Measurements from ENCODE around the gene C4orf50.

The C4orf50 gene

GRCh38 chr4:6033381-6033780 is 15.2 kb upstream of the C4orf50 start:
- no peaks in the 10 kb centered on the region for H3K9me2 ChIP-seq (ENCODE audit: low read depth, low read length)
- H4K20me1 ChIP-seq (ENCODE audit: insufficient read depth, low read length): no peaks in the 10 kb centered on the region
- no peaks in the 10 kb centered on the region for H3K79me2 ChIP-seq (ENCODE audit: insufficient read depth, low read length)
- no peaks in the 10 kb centered on the region for H3K27me3 ChIP-seq (ENCODE audit: insufficient read depth, low read length)
- H2AFZ ChIP-seq (ENCODE audit: low read length): no peak overlapping the region
- no peaks in the 10 kb centered on the region for H3K4me1 ChIP-seq (ENCODE audit: insufficient read depth, low read length, severe bottlenecking)
- H3K36me3 ChIP-seq (ENCODE audit: insufficient read depth, low read length): no peaks in the 10 kb centered on the region
- H3K27ac ChIP-seq (ENCODE audit: low read depth, low read length, poor library complexity, severe bottlenecking): no peak overlapping the region
- no peak overlapping the region for H3K9ac ChIP-seq (ENCODE audit: low read length)
- H3K4me3 ChIP-seq (ENCODE audit: low read depth, low read length, poor library complexity, severe bottlenecking): no peak overlapping the region
- TF ChIP-seq CTCF (IDR thresholded peaks at IDR 0.05; ENCODE audit: low read length) (no peak), EZH2 (IDR thresholded peaks at IDR 0.05; ENCODE audit: borderline replicate concordance, low read length) (no peak)
- H3K4me2 ChIP-seq (ENCODE audit: low read length): no peak overlapping the region
- no peaks in the 10 kb centered on the region for H3K9me3 ChIP-seq (ENCODE audit: low read length)
- H3F3A ChIP-seq (ENCODE audit: insufficient read depth, low read length): no peaks in the 10 kb centered on the region

DNA sequence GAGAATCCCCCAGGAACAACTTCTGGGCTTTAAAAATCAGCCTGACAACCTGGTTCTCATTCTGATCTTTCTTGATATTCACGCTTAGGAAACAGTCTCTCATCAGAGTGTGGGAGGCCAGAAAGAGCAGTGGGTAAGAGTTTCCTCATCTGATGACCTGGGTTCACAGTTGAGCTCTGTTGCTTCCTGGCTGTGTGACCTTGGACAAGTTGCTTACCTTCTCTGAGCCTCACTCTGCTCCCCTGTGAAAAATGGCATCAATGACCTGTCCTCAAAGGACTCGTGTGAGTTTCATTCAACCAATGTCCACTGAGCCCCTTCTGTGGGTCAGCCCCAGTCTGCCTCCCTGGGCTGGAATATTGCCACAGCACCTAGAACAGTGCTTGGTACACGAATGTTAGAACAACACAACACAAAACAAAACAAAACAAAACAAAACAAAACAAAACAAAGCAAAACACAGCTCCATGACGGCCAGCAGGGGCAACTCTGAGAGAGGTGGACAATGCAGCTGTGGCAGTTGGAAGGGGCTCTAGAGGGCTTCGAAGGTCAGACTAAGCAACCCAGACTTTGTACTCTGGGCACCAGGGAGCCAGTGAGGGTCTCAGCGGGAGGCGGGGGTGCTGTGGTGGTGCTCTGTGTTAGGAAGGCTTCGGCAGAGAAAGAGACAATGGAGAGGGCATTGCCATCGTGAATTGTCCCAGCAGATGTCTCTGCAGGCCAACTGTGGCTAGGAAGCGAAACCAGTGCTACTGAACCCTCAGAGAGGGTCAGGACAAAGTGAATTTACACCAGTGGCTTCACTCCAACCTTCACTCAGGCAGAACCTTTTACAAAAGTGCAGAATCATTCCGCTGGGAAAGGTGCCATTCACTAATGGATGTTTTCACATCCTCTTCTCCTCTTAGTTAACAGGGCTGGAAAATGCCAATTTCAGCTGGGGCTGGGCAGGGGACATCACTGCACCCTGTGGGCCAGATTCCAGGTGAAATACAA is 14.3 kb upstream of the C4orf50 start:
- Histone ChIP-seq H3K4me2 (ENCODE audit: low read length) (no peak overlapping the region), H3F3A (ENCODE audit: insufficient read depth, low read length) (no peaks in the 10 kb centered on the region), H3K79me2 (ENCODE audit: insufficient read depth, low read length) (no peaks in the 10 kb centered on the region), H3K9ac (ENCODE audit: low read length) (no peak overlapping the region), H3K4me3 (ENCODE audit: low read depth, low read length, poor library complexity, severe bottlenecking) (no peak overlapping the region), H3K27me3 (ENCODE audit: insufficient read depth, low read length) (no peaks in the 10 kb centered on the region), H2AFZ (ENCODE audit: low read length) (no peak overlapping the region), H3K27ac (ENCODE audit: low read depth, low read length, poor library complexity, severe bottlenecking) (no peak overlapping the region), H3K9me3 (ENCODE audit: low read length) (no peaks in the 10 kb centered on the region), H4K20me1 (ENCODE audit: insufficient read depth, low read length) (no peaks in the 10 kb centered on the region), H3K36me3 (ENCODE audit: insufficient read depth, low read length) (no peaks in the 10 kb centered on the region), H3K9me2 (ENCODE audit: low read depth, low read length) (no peaks in the 10 kb centered on the region), H3K4me1 (ENCODE audit: insufficient read depth, low read length, severe bottlenecking) (no peaks in the 10 kb centered on the region)
- no peak for TF ChIP-seq CTCF (IDR thresholded peaks at IDR 0.05; ENCODE audit: low read length)

DNA sequence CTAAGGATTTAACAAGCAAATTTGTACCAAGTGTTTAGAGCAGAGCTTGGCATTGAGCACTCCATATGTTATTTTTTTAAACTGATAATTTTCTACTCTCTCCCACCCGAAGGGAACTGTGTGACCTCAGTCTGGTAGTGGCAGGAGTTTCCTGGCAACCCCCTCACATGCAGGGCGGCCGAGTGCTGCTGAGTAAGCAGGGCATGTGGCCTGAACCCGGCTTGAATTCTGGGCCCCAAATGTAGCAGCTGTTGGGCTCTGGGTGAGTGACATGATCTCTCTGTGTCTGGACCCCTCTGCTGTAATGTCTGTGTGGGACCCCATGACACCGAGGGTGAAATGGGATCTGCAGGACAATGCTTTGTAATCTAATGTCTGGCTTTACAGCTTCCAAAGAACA is 13.6 kb upstream of the C4orf50 start:
- H3K27ac ChIP-seq (ENCODE audit: low read depth, low read length, poor library complexity, severe bottlenecking): no peak overlapping the region

More for the DNA sequence above, 13.6 kb upstream of the C4orf50 start:
- no peaks in the 10 kb centered on the region for H4K20me1 ChIP-seq (ENCODE audit: insufficient read depth, low read length)
- H3K79me2 ChIP-seq (ENCODE audit: insufficient read depth, low read length): no peaks in the 10 kb centered on the region
- H3K4me2 ChIP-seq (ENCODE audit: low read length): no peak overlapping the region
- no peaks in the 10 kb centered on the region for H3K27me3 ChIP-seq (ENCODE audit: insufficient read depth, low read length)
- no peaks in the 10 kb centered on the region for H3K9me3 ChIP-seq (ENCODE audit: low read length)
- no peak for TF ChIP-seq EZH2 (IDR thresholded peaks at IDR 0.05; ENCODE audit: borderline replicate concordance, low read length)
- TF ChIP-seq CTCF (IDR thresholded peaks at IDR 0.05; ENCODE audit: low read length): no peak
- no peak overlapping the region for H2AFZ ChIP-seq (ENCODE audit: low read length)
- no peaks in the 10 kb centered on the region for H3F3A ChIP-seq (ENCODE audit: insufficient read depth, low read length)
- H3K9ac ChIP-seq (ENCODE audit: low read length): no peak overlapping the region
- no peaks in the 10 kb centered on the region for H3K9me2 ChIP-seq (ENCODE audit: low read depth, low read length)
- no peaks in the 10 kb centered on the region for H3K4me1 ChIP-seq (ENCODE audit: insufficient read depth, low read length, severe bottlenecking)
- H3K36me3 ChIP-seq (ENCODE audit: insufficient read depth, low read length): no peaks in the 10 kb centered on the region
- no peak overlapping the region for H3K4me3 ChIP-seq (ENCODE audit: low read depth, low read length, poor library complexity, severe bottlenecking)

Data from OCI-LY1 (cell line).